WTC11 (cell line): Measurements from ENCODE around the gene KAT6B.

Experiments used
- FOXP4 ChIP-seq: sonication (generic); formaldehyde crosslinking; IDR thresholded peaks from 2 replicates; pipeline ENCODE4 v1.8.0; 2022; ENCODE audit warnings: mild to moderate bottlenecking, missing genetic modification reagents
- GTF2I ChIP-seq: fragments of 250-450 bp; sonication (Bioruptor Pico); conservative IDR thresholded peaks from 2 replicates; pipeline ENCODE4 v1.4.0; 2021; ENCODE audit warnings: mild to moderate bottlenecking
- JUN ChIP-seq: sonication (generic); formaldehyde crosslinking; IDR thresholded peaks from 2 replicates; pipeline ENCODE4 v1.8.0; 2023; ENCODE audit warnings: mild to moderate bottlenecking, missing genetic modification reagents
- MYBL2 ChIP-seq: sonication (generic); formaldehyde crosslinking; IDR thresholded peaks from 2 replicates; pipeline ENCODE4 v1.8.1; 2023; ENCODE audit warnings: mild to moderate bottlenecking, moderate library complexity, missing genetic modification reagents
- NFE2L1 ChIP-seq: sonication (generic); formaldehyde crosslinking; IDR thresholded peaks from 2 replicates; pipeline ENCODE4 v1.8.1; 2023; ENCODE audit warnings: missing genetic modification reagents
- STAT6 ChIP-seq: sonication (generic); formaldehyde crosslinking; conservative IDR thresholded peaks from 2 replicates; pipeline ENCODE4 v1.8.1; 2023; ENCODE audit warnings: mild to moderate bottlenecking, low read depth, missing genetic modification reagents, moderate library complexity
- ZNF121 ChIP-seq: sonication (generic); formaldehyde crosslinking; IDR thresholded peaks from 2 replicates; pipeline ENCODE4 v1.8.0; 2023; ENCODE audit warnings: missing genetic modification reagents
- ZNF317 ChIP-seq: sonication (generic); formaldehyde crosslinking; IDR thresholded peaks from 2 replicates; pipeline ENCODE4 v1.8.1; 2023; ENCODE audit warnings: low read depth, mild to moderate bottlenecking, moderate library complexity, missing genetic modification reagents, borderline replicate concordance
- ZNF423 ChIP-seq: fragments of 250-450 bp; sonication (Bioruptor Pico); IDR thresholded peaks from 2 replicates; pipeline ENCODE4 v2.1.2; 2022; ENCODE audit warnings: mild to moderate bottlenecking, moderate library complexity
- TF ChIP-seq, protein P1 (sequence below): fragments of 200-600 bp; IDR thresholded peaks from 2 replicates; pipeline ENCODE4 v1.8.0; 2022; ENCODE audit warnings: antibody characterized with exemption

GRCh38 chr10:75012471-75012870 lies 186.1 kb downstream of the KAT6B start:
- TF ChIP-seq, protein P1, sequence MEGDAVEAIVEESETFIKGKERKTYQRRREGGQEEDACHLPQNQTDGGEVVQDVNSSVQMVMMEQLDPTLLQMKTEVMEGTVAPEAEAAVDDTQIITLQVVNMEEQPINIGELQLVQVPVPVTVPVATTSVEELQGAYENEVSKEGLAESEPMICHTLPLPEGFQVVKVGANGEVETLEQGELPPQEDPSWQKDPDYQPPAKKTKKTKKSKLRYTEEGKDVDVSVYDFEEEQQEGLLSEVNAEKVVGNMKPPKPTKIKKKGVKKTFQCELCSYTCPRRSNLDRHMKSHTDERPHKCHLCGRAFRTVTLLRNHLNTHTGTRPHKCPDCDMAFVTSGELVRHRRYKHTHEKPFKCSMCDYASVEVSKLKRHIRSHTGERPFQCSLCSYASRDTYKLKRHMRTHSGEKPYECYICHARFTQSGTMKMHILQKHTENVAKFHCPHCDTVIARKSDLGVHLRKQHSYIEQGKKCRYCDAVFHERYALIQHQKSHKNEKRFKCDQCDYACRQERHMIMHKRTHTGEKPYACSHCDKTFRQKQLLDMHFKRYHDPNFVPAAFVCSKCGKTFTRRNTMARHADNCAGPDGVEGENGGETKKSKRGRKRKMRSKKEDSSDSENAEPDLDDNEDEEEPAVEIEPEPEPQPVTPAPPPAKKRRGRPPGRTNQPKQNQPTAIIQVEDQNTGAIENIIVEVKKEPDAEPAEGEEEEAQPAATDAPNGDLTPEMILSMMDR = no peak
- TF ChIP-seq ZNF317 (CRISPR knock-in tag) (no peak), MYBL2 (CRISPR knock-in tag) (no peak), JUN (CRISPR knock-in tag) (no peak), NFE2L1 (CRISPR knock-in tag) (no peak), FOXP4 (CRISPR knock-in tag) (no peak), ZNF121 (CRISPR knock-in tag) (no peak), GTF2I (CRISPR knock-in tag) (no peak), ZNF423 (no peak), STAT6 (no peak)
